Fibroblast of peridontal ligament (primary cell): ENCODE measurements around the gene CCM2.
A peak's percentile ranks its signal among the peaks of the same experiment; 100 is the strongest.
"Not testable (repeated sequence)": the region's sequence is repeated elsewhere in the genome, so short reads cannot be mapped to it uniquely, and the experiment has no call there.

Source experiments
- DNase-seq: peaks from one replicate; pipeline ENCODE4 v3.0.0-alpha.2; 2010; ENCODE audit errors: extremely low read depth

The CCM2 gene

DNA sequence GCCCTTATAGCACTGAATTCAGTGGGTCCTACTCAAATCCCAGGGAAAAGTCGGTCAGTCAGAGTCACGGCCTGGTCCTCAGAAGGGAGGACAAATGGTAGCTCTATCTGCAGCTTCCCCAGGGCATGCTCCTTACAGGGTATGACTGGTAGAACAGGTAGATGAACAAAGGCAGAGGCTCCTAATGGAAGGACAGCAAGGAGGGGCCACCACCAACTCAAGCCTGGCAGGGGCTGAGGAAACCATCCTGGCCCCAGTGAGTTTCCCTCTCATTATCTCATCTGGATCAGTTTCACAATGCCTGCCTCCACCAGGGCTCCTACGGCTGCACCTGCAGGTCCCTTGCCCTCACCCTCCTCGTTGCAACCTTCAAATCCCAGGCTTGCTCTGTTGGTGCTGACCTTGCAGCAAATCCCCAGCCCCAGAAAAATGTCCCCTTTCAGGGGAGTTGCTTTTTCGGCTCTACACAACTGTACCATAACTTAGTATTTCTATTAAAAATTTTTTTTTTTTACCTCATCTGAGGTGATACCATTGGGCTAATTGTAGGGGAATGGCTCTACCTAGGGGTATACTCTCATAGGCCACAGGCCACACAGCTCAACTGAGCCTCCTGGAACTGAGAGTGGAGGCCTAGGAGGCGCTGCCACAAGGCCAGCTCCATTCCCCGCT is 18.8 kb upstream of the CCM2 start:
- no peak for DNase-seq

DNA sequence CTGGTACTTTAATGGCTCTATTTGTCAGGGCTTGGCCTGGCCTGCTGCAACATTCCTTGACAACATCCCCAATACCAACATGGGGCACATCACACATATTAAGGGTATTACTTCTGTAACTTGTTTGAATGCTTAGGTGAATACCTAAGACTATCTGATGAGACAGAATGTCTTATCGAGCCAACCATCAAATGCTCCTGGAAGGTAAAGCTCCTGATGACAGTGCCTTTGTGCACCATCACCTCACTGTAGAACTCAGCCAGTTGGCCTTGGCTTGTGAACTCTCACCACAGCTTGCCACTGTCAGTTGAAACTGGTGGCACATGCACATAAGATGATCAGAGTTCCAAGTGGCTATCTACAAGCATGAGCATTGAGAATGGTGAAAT is 17.5 kb upstream of the CCM2 start:
- no peak for DNase-seq

DNA sequence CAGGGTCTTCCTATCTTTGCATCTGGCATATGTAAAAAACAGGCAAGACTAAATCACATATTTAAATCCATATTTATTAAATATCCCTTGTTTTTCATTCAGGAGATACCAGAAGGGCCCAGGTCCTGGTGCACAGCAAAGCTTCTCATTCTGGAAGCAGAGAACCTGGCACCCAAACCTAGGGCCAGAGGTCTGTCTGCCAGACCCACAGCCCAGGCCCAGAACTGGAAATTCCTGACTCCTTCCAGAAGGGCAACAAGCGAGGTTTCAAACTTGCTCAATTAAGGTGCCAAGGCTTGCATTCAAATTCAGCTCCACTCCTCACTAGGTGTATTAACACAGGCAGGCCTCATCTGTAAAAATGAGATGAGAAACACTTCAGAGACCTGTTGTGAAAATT is 17.0 kb upstream of the CCM2 start:
- DNase-seq, result no peak

DNA sequence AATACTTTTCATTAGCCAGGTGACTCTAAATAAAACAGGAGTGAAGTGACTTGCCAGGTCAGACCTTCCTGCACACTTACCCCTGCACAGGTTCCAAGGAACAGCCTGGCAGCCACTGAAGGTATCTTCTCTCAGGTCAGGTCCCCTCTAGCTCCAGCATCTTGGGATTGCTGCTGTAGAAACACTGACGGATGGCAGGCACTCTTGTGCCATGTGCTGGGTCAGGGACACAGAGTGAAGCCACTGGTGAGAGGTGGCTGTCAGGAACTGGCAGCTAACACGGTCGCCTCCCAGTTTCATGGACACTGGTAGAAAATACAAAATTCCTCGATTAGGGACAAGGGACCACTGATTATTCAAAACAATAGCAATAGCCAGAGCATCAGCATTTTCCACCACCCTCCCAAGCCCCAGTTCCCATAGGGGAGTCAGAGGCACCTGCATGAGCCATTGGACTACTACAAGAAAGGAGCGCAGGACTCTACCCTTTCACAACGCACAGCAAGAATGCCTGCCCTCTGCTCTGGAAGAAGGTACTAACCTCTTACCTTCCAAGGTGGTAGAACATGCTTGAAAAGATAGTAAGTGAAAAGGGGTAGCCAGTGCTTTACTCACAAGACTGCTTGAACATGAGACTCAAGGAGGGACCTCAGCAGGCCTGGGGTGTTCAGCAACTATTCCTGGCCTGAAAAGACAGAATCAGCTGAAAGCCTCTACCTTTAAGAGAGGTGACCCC is 16.1 kb upstream of the CCM2 start:
- DNase-seq, result no peak

DNA sequence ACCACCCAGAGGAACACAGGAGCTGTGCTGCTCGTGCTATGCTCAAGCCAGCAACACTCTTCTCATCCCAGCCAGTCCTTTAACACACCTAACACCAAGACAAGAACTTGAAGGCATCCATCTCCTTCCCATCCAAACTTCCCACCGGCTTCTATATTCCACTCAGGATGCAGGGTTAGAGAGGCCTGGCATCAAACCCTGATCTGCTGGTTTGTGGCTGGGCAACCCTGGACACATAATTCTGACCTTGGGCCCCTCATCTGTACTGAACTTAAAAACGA is 15.6 kb upstream of the CCM2 start:
- no peak for DNase-seq

DNA sequence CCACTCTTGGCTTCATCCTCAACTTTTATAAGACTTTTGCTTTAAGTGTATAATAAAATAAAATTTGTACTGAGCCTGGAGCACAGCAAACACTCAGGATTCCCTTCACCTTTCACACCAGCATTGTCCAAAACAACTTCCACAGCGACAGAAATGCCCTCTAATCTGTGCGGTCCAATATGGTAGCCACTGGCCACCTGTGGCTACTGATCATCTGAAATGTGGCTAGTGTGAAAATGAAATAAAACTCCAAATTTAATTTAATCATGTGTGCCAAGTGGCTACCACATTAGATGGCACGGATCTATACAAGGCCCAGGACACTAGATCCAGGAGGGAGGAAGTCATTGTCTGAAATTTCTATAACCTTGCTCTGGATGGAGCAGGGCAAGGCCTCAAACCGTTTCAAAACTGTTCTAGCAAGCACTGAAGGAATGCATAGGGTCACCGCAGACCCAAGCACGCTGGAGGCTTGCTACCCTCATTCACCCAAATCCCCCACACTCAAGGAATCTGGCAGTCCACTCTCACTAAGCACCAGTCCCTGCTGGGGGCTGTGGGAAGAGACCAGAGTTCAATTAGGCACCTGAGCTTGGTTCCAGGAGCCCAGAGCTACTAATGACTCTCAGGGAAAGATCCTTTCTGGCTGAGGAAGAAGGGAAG is 14.8 kb upstream of the CCM2 start:
- DNase-seq, result no peak

DNA sequence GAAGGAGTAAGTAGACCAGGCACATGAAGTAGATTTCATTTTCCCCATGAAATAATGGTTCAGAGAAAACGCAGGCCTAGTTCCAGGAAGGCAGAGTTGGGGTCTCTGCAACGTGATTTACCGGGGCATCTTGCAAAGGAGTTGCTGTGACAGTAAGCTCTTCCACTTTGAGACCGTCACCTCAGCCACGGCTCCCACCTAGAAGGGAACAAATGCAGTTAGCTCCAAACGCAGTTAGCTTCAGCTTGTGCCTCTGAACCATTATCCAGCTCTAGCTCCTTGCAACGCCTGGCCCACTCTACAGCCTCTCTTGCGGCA is 14.1 kb upstream of the CCM2 start:
- DNase-seq, result no peak

DNA sequence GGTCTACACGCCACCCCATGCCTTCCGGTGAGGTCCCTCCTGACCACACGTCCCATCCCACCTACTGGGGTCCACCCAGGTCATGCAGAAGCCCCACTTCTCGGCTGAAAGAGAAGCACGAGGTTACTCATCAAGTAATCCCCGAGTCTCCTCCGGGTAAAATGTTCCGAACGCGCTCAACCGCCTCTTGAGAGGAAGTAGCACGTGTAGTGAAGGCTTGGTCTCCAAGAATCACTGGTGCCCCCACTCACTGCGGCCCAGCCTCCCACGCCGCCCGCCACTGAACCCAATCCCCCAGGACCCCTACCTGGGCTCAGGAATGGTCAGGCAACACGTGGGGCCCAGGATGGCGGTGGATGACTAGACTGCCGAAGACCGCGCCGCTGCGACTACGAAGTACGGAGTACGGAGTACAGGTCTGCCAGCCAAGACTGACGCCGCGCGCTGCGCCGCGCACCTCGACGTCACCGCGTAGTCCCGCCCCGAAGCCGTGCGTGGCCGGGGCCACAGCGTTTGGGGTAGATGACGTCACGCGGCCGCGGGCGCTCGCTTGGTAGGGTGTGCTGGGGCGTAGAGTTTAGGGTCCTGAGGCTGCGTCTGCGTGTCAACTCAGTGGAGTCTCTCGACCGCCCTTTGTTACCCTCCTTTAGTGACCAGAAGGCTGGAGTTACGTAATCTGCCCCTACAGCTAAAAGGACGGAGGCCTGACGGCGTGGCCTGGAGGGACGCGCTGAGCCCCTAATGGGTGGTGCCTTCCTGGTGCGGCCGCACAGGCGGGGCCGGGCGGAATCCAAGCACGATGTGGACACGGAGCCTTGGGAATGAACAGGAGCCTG is 13.6 kb upstream of the CCM2 start:
- peak; percentile 94 for DNase-seq

DNA sequence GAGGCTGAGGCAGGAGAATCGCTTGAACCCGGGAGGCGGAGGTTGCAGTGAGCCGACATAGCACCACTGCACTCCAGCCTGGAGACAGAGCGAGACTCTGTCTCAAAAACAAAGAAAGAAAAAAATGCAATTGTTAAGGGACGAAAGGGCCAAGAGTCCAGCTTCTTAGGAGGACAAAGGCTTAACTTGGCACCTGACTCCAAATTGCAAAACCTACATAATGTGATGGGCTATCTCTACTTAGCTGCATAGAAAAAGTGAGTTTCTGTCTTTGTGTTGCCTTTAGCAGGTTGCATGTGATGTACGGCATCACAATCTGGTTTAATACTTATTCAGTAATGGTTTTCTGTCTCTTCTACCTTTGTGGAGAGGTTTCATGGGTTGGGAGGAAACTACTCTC is 12.5 kb upstream of the CCM2 start:
- no peak for DNase-seq

DNA sequence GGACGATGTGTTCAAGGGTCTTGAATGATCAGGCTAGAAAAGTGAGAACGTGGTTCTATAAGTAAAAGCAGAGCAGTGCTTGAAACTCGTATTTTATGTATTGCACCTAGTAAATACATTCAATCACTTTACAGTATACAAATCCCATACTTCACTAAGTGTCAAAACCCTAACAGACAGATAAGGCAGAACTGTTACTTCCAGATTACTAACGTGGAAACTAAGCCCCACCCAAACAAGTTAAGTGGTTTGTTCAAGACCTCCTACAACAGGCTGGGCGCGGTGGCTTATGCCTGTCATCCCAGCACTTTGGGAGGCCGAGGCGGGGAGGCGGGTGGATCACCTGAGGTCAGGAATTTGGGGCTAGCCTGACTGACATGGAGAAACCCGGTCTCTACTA is 12.0 kb upstream of the CCM2 start:
- no peak for DNase-seq

DNA sequence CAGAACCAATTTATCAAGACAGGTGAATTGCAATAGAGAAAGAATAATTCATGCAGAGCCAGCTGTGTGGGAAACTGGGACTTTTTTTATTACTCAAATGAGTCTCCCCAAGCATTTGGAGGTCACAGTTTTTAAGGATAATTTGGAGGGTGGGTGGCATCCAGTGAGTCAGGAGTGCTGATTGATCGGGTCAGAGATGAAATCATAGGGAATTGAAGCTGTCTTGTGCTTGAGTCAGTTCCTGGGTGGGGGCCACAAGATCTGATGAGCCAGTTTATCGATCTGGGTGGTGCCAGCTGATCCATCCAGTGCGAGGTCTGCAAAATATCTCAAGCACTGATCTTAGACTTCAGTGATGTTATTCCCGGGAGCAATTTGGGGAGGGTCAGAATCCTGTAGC is 11.3 kb upstream of the CCM2 start:
- no peak for DNase-seq

DNA sequence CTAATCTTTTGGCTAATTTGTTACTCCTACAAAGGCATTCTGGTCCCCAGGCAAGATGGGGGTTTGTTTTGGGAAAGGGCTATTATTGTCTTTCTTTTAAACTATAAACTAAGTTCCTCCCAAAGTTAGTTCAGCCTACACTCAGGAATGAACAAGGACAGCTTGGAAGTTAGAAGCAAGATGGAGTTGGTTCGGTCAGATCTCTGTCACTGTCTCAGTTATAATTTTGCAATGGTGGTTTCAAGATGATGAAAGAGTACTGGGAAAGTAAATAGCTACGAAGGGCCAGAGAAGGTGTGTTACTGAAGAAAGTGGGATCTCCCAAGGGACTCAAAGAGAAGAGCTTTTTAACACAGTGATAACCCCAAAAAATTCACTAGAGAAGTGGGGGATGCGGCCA is 10.9 kb upstream of the CCM2 start:
- no peak for DNase-seq

DNA sequence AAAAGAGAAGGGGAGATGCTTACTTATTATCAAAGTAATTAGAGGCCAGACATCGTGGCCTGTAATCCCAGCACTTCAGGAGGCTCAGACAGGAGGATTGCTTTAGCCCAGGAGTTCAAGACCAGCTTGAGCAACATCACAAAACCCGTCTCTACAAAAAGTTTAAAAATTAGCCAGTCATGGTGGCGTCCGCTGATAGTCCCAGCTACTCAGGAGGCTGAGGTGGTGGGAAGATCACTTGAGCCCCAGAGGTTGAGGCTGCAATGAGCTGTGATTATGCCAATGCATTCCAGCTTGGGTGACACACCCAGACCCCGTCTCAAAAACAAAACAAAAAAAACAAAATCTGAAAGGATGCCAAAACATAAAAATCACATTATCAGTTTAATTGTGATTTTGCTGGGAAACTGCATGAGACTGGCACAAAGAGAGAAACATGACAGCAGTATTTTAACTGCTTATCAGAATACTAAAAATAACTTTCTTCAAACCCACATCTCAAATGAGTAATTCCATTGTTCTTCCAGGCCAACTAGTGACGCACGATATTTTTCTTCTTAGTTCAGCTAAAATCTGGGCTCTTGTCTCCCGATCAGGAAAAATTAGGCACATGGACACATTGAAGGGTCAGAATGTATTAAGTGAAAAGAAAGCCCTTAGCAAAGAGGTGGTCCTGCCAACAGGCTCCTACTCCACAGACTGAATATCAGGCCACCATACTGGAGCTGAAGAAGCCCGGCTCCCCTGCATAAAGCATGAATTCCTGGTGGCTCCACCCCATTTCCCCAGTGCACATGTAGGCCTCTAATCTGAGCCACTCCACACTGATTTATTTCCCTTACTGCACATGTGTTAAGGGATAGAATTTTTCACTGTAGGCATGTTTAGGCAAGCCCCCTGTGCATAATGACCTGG is 9.6 kb upstream of the CCM2 start:
- DNase-seq, result peak; percentile 90

DNA sequence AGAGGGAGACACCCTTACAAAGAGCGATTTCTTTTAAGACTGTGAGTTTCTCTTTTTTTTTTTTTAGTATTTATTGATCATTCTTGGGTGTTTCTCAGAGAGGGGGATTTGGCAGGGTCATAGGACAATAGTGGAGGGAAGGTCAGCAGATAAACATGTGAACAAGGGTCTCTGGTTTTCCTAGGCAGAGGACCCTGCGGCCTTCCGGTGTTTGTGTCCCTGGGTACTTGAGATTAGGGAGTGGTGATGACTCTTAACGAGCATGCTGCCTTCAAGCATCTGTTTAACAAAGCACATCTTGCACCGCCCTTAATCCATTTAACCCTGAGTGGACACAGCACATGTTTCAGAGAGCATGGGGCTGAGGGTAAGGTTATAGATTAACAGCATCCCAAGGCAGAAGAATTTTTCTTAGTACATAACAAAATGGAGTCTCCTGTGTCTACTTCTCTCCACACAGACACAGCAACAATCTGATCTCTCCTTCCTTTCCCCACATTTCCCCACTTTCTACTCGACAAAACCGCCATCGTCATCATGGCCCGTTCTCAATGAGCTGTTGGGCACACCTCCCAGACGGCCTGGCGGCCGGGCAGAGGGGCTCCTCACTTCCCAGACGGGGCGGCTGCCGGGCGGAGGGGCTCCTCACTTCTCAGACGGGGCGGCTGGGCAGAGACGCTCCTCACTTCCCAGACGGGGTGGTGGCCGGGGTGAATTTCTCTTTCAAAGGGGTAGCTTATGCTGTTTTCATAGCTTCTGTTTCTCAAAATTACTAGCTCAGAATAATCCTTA is 7.8 kb upstream of the CCM2 start:
- not testable (repeated sequence) for DNase-seq

DNA sequence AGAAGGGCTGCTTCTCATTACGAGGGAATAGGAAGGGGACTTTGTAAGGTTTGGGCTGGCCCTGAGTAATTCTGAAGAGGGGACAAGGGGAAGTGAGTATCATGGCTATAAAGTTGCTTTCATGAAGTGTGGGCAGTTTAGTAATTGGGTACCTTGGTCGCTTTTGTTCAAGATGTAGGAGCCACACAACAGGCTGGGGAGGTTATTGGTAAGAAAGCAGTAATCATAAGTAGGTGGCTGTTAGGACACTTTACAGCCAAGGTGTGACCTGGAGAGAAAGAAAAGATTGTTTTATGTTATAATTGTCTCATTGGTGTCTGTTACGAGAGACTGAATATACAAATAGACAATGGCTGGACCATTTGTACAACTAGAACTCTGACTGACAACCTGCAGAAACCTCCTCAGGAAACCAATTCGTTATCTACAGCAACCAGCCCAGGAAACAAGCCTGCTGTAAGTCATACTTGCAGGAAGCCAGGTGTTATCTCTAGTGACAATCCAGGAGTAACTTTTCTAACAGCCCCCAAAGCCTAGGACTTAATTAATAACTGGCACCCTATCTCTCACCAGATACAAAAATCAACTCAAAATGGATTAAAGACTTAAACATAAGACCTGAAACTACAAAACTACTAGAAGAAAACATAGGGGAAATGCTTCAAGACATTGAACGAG is 5.0 kb upstream of the CCM2 start:
- no peak for DNase-seq

DNA sequence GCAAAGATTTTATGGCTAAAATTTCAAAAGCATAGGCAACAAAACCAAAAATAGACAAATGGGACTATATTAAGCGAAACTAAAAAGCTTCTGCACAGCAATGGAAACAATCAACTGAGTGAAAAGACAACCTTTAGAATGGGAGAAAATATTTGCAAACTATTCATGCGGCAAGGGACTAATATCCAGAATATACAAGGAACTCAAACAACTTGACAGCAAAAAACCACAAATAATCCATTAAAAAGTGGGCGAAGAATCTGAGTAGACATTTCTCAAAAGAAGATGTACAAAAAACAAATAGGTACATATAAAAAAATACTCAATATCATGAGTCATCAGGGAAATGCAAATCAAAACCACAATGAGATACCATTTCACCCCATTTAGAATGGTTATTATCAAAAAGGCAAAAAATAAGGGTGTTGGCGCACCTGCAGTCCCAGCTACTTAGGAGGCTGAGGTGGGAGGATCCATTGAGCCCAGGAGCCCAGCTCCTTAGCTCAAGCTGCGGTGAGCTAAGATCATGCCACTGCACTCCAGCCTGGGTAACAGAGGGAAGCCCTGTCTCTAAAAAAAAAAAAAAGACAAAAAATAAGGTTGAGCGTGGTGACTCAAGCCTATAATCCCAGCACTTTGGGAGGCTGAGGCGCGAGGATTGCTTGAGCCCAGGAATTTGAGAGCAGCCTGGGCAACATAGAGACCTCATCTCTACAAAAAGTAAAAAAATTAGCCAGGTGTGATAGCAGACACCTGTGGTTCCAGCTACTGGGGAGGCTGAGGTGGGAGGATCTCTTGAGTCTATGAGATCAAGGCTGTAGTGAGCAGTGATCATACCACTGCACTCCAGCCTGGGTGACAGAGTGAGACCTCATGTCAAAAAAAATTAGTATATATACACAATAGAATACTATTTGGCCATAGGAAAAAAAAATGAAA is 4.2 kb upstream of the CCM2 start:
- no peak for DNase-seq

DNA sequence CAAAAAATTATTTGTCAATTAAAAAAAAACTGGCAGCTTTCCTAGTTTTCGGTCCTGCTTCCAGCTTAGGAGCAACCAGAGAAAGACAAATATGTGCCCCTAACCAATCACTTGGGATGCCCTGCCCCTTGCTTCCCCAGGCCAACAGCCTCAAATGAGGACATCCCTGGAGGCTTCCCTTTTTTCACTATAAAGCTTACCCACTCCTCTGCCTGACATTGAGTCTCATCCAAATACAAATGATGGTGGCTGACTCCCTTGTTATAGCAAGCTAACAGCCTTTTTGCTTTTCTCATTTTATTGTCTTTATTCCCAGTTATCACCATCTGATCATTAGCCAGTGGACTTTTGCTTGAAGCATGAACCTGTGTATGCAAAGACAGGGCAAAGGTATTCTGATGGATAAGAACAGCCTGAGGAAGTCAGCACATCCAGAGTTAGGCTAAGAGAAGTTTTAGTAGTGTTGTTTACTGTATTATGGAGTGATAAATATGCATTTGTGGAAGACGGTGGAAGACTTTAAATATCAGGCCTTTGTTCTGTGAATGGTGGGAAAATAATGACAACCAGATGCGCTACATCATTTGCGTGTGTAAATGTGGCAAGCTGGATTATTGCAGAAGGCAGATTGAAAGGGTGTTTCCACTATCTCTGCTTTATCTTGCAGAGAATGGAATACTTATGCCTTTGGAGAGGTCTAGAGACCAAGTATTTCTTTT is 1.7 kb upstream of the CCM2 start:
- peak; percentile 12 for DNase-seq
